Hematopoietic multipotent progenitor cell treated with erythropoietin and hydrocortisone succinate and interleukin-3 and kit ligand, for 15 days (in vitro differentiated cells): Measurements from ENCODE around the gene TMEM116.
A peak's percentile ranks its signal among the peaks of the same experiment; 100 is the strongest.
"Not testable (repeated sequence)": the region's sequence is repeated elsewhere in the genome, so short reads cannot be mapped to it uniquely, and the experiment has no call there.

ENCODE experiments used
- DNase-seq: peaks from one replicate; pipeline ENCODE4 v3.0.0-alpha.2; 2015; ENCODE audit warnings: low spot score

Gene TMEM116

DNA sequence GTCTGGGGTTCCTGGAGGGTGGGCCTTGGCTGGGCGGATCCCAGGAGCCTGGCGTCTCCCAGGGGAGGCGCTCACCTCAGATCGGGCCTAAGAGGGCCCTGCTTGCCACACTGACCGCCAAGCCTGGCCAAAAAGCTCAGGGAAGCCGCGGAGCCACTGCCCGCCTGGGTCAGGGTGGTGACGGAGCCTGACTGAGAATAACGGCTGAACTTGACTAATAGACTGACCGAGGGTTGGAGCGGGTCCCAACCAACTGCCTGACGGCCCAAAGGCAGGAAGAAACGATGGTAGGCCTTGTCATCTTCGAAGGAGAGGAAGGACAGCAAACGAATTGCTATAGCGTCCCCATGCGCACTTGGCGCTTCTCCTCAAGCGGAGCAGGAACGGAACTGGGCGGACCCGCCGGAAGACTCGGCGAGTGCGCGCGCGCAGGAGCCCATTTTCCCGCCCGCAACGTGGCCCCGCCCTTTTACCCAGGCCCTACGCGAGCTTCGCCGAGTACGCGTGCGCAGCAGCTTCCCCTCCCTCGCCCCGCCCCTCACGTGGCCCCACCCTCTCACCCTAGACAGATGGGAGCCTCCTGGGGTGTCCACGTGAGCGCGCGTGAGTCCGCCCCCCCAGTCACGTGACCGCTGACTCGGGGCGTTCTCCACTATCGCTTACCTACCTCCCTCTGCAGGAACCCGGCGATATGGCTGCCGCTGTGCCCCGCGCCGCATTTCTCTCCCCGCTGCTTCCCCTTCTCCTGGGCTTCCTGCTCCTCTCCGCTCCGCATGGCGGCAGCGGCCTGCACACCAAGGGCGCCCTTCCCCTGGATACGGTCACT lies at the start of gene TMEM116, which contains the start of gene ERP29:
Gene TMEM116 (minus strand): TSS at position 391 of the 826 bp plus-strand sequence. CDS start 7,895 bp downstream, outside the sequence.
Gene ERP29 (plus strand): TSS at position 652 of the 826 bp plus-strand sequence. CDS start 40 bp downstream, at position 692.
- DNase-seq: peak; percentile 100

DNA sequence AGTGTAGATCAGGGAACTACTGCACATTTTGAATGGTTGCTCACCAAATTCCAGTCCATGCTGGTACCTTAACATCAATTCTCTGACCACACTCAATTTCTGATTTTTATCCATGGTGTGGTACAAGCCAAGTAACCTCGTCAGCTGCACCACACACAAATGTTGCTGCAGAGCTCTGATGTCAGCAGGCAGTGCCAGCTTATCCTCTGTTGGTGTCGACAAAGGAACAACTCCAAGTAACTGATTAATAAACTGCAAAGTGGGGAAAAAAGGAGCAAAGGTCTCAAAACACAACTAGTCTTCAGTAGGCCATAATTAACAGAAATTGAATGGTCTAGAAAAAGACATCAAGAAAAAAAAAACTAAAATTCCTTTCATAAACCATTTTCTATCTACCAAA lies 48.2 kb upstream of the TMEM116 start:
- no peak for DNase-seq

DNA sequence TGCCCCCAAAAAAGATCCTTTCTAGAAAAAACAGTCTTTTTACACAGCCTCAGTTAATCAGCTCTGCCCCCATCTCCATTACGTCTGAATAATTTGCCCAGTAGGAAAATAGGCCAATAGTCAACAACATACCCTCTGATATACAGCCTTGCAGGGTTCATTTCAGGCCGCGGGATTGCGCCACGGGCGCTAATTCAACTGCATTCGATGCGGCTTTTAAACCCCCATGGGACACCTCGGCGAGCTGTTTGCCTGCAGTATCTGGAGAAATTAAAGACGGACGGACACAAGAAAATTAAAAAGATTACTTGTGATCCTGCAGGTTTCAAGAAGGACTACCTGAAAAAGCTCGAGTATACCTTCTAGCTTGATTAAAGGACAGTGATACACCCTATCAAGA lies 36.4 kb upstream of the TMEM116 start:
- no peak for DNase-seq

DNA sequence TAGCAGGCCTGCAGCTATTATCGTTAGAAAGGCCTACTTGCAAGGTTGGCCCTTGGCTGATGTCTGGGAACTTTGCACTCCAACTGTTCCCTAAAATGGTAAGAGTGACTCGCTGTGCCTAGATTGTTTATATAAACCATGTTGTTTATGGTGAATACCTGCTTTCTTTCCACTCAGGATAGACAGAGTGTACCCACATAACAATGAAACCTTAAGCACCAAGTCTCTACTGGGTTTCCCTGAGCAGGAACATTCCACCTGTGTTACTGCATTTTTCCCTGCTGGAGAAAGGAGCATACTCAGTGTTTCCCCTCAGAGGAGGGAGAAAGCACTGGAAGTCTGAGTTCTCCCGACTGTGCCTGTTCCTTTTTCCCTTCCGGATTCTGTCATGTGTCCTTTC lies 33.0 kb upstream of the TMEM116 start:
- DNase-seq: no peak

DNA sequence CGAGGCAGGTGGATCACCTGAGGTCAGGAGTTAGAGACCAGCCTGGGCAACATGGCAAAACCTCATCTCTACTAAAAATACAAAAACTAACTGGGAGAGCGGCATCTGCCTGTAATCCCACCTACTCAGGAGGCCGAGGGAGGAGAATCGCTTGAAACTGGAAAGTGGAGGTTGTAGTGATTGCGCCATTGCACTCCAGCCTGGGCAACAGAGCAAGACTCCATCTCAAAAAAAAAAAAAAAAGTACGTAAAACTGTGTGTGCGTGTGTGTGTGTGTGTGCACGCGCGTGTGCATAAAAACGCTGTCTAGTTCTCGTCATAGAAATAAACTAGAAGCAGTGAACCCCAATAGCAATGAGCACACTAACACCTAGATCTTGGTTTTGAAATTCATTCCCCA lies 23.6 kb upstream of the TMEM116 start:
- DNase-seq: not testable (repeated sequence)

DNA sequence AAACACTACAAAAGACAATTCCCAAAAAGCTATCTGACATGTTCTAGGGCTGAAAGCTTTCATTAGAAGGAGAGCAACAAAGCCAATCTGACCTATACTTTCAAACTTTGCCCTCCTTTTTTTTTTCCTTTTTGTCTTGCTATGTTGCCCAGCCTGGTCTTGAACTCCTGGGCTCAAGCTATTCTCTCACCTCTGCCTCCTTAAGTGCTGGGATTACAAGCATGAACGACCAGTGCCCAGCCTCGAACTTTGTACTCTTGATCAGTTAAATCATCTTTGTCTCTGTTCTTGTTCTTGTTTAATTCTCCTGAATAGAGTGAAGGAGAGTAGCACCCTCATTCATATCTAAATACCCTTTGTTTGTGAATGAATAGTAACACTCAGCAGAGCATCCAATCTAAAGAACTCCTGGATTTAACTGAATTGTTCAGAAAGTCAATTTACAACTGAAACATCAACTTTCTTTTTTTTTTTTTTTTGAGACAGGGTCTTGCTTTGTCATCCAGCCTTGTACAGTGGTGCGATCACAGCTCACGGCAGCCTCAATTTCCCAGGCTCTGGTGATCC lies 22.3 kb upstream of the TMEM116 start:
- no peak for DNase-seq

DNA sequence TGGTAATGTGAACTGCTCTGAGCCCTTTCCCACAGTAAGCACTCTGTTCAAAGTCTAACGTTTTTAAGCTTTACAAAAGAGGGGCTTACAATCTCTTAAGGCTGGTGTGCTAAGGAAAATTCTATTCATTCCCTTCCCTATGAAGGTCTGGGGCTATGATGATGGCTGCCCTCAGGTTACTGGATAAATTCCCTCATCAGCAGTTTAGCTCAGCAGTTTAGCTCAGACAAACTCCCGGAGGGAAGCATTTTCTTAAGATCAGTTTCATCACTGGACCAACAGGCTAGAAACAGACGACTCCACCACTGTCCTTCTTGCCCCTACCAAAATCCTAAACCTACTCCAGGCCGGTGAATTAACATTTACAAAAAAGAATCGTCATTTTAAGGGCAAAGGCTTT lies 19.3 kb upstream of the TMEM116 start:
- no peak for DNase-seq

DNA sequence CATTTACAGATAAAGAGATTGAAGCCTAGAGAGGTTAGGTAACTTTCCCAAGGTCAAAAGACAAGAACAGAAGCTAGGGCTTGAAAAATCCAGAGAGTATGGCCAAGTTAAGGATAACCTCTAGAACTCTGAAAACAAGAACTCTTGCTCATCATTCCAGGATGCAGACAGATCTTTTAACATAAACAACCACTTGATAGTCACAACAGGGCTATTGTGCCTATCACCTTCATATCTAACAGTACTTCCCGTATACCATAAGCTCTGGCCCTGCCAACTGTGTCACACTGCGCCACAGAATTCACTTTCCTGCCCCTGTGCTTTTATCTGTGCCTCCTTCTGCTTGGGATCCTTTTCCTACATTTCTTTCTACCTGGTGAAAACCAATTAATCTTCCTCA lies 18.5 kb upstream of the TMEM116 start:
- DNase-seq: no peak

DNA sequence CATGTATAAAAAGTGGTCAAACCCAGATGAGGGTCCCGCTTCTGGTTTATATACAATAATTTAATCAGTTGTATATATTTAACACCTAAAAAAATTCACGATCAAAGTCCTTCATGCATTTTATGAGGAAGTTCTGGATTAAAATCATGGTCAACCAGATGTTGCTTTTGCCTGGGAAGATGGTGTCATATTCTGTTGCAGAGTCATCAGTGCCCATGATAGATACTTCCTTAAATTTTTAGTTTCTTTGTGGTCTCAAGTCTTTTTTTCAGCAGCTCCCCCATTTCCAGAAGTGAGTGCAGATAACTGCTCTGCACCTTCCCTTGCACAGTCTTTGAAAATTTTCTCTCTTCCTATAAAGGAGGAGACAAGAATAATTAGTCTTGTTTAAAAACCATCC lies 16.3 kb upstream of the TMEM116 start:
- DNase-seq: no peak

DNA sequence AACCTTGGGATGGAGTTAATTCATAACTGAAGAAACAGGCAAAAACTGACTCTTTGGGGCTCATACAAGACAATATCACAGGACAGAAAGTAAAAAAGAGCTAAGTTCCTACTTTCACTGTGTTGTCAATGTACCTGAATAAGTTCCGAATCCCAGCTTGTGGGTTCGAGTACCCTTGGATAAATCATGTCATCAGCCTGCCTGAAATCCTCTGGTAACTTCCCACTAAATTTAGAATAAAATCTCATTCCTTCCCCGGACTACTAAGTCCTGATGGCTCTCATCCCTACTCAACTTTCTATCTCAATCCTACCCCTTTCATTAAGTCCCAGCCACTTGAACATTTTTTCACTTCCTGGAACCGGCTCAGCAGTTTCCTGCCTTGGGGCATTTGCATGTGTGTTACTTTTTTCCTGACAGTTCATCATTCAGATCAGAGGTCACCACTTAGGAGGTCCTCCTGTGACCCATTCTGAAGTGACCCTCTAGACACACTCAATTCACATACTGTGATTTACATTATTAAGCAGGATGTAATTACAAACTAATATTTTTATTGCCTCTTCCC lies 12.9 kb upstream of the TMEM116 start:
- DNase-seq: no peak

DNA sequence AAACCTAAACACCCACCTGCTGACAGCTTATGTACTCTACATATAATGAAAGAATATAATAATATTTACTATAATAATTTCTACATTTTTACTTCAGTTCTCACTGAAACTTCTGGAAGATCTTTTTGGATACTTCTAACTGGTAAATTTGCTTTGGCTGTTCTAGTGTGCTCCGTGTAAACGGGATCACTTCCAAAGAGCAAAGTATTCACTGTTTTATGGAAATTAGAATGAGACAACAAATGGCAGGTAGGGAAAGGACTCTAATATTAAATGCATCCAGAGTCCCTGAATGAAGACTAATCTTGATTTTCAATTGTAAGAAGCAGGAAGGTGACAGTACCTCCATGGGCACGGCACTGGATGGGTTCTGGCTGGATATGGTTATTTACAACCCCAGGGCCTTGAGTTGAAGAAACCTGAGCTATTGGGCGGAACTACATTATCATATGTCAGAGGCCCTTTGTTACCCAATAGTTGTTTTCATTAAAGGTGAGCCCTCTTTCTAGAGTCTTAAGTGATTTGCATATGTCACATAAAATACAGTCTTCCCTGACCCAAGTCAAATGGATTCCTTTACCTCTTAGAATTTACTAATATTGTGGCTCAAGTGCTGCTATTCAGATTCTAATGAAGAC lies 10.9 kb upstream of the TMEM116 start:
- no peak for DNase-seq

DNA sequence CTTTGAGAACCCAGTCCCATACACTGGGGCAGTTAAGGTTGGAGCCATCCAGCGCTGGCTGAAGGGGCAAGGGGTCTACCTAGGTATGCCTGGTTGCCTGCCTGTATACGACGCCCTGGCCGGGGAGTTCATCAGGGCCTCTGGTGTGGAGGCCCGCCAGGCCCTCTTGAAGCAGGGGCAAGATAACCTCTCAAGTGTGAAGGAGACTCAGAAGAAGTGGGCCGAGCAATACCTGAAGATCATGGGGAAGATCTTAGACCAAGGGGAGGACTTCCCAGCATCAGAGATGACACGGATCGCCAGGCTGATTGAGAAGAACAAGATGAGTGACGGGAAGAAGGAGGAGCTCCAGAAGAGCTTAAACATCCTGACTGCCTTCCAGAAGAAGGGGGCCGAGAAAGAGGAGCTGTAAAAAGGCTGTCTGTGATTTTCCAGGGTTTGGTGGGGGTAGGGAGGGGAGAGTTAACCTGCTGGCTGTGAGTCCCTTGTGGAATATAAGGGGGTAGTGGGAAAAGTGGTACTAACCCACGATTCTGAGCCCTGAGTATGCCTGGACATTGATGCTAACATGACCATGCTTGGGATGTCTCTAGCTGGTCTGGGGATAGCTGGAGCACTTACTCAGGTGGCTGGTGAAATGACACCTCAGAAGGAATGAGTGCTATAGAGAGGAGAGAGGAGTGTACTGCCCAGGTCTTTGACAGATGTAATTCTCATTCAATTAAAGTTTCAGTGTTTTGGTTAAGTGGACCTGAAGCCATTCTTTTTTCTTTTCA lies 9.5 kb upstream of the TMEM116 start:
- DNase-seq: no peak

DNA sequence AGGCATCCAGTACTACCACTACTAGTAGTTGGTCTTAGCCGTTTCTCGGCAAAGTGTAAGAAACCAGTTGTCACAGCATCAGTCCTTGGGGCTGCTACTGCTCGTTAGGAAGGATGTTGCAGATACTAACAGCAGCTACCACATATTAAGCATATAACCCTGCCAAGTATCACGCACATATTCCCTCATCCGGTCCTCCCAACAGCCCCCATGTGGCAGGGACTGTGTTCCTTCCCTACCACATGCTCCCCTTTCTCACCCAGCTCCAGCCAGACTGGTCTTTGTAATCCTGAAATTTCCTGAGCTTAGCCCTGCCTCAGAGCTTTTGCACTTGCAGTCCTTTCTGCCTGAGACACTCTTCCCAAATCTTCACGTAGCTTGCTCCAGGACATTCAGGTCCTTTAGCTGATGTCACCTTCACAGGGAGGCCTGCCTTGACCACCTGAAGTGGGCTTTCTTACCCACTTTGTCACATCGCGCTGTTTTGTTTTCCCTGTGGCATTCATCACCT lies 8.0 kb upstream of the TMEM116 start:
- DNase-seq: no peak

DNA sequence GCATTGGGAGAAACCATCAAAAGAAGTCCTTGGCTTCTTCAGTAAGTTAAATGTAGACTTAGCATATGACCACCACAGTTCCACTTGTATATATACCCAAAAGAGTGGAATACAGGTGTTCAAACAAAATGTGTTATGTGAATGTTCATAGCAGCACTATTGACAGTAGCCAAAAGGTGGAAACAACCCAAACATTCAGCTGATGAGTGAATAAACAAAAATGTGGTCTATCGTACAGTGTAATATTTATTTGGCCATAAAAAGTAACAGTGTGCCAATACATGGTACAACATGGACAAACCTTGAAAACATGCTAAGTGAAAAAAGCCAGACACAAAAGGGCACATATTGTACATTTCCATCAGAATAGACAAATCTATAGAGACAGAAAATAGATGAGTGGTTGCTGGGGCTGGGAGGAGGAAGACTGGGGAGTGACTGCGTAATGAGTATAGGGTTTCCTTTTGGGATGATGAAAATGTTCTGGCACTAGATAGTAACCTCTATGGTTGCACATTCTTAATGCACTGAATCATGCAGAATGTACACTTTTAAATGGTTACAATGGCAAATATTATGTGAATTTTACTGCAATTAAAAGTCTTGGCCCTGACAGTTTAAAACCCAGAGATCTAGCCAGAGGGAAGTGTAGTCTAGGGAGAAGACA lies 5.7 kb upstream of the TMEM116 start:
- DNase-seq: no peak

DNA sequence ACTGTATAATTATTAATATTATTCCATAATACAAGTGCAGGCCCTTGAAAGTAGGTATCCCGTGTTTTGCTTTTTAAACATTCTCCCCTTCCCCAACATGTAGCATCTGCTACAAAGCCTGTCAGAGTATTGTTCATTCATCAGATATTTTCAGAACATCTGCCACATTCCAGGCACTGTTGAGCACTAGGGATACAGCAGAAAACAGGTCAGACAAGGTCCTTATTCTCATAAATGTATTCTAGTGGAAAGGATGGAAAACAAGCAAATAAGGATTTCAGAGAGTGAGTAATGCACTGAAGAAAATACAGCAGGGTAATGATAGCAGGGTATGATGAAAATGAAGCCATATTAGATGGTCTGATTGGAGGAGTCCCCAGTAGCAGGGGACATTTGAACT lies 4.1 kb upstream of the TMEM116 start:
- no peak for DNase-seq

DNA sequence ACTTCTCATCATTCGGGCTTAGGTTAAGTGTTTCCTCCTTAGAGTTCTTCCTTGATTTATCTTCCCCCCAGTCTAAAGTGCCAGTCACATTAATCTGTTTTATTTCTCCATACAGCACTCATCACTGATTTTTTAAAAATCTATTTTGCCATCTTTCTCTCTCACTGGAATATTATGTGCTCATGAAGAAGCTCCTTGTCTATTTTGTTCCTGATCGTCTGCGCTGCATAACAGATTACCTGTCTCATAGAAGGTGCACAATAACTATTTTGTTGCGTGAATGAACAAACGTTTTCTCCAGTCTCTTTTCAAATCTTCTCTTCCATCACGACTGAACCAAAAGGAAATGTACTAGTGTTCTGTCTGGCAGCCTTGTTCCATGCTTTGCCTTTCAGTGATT lies 3.0 kb upstream of the TMEM116 start:
- DNase-seq: no peak

DNA sequence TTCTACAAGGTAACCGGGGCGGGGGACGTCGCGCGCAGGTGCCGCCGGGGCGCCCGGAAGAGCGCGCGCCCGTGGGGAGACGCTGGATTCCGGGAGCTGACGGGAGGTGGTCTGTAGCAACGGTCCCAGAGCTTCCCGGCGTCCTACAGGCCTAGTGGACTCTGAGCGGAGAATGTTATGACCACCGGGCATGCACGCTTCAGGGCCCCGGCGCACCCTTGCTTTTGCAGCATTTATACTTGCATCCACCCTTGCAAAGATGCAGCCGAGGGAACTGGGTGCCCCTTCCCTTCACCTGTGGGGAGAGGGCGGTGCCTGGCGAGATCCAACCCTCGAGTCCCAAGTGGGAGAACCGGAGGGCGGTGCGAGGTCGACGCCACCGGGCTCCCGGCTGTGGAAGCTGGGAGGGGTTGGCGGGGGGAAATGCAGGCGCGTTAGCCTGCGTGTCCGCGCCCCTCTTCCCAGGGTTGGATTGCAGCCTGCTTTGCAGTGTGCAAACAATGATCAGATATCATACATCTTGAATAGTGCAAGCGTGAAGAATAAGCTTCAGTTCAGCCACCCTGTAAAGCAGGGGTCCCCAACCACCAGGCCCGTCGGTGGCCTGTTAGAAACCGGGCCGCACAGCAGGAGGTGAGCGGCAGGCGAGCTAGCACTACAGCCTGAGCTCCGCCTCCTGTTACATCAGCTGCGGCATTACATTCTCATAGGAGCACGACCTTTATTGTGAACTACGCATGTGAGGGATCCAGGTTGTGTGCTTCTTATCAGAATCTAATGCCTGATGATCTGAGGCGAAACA lies 837 bp upstream of the TMEM116 start:
- DNase-seq: peak; percentile 74

DNA sequence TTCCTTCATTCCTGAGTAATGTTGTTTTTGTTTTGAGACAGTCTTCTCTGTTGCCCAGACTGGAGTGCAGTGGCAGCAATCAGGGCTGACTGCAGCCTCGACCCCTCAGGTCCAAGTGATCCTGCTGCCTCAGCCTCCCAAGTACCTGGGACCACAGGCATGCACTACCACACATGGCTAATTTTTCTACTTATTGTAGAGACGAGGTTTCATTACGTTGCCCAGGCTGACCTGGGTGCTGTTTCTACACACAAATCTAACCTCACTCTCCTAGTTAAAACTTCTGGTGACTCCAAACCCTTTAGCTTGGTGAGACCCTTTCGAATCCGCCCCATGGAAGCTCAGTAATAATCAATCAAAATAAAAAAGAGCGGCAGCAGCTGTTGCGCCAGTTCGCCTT lies 1.3 kb downstream of the TMEM116 start:
- no peak for DNase-seq

DNA sequence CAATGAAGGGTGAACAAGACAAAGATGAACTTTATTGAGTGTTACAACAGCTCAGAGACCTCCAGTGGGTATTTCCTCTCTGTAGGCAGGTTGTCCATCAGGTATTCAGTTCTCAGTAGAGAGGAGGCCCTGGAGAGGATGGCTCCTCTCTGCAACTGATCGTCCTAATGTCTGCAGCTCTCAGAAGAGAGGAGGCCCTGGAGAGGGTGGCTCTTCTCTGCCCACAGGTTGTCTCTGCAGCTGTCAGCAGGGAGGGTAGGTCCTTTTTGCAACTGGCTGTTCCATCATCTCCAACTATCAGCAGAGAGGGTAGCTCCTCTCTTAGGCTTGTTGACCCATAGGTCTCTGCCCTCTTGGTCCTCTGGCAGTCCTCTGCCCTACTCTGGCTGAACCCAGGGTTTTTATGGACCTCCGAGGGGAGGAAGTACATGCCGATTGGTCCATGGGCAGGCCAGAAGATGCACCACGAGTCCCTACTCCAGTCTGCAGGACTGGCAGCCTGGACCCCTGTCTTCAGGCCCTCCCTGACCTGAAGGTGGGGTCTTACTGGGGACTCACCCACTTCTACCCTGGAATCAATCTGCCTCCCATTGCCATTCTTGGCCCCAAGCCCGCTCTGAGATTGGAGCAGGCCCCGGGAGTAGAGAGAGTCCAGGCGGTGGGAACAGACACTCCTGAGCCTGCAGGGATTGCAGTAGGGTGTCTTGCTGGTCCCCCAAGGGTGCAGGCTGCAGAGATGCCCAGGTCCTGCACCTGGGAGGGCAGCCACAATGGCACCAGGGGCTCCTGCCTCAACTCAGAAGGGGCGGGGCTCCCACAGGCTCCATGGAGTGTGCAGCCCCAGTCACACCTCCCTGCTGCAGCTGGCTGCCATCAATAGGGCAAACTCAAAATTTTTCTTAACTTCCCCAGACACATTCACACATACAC lies 2.3 kb downstream of the TMEM116 start:
- no peak for DNase-seq
